NCI-H2196 (cell line): Measurements from ENCODE around the gene ANGPTL7.
"Not testable (repeated sequence)": the region's sequence is repeated elsewhere in the genome, so short reads cannot be mapped to it uniquely, and the experiment has no call there.

Experiments used
- DNase-seq: peaks from one replicate; lab custom pipeline; 2025; ENCODE audit not compliant: unreplicated experiment; lab: John Stamatoyannopoulos, UW

Gene ANGPTL7

GRCh38 chr1:11188858-11189451 lies at the start of gene ANGPTL7:
Gene ANGPTL7 (plus strand): TSS chr1:11189355. CDS start chr1:11189580, 225 bp downstream.
- DNase-seq: no peak

GRCh38 chr1:11142618-11143391 lies 46.4 kb upstream of the ANGPTL7 start:
- no peak for DNase-seq

GRCh38 chr1:11143401-11143800 lies 45.8 kb upstream of the ANGPTL7 start:
- DNase-seq: no peak

GRCh38 chr1:11143907-11144306 lies 45.2 kb upstream of the ANGPTL7 start:
- no peak for DNase-seq

- no peak for DNase-seq
Measured at GRCh38 chr1:11144570-11145256, 44.4 kb upstream of the ANGPTL7 start.

GRCh38 chr1:11145741-11146140 lies 43.4 kb upstream of the ANGPTL7 start:
- no peak for DNase-seq

- no peak for DNase-seq
Measured at GRCh38 chr1:11147197-11147770, 41.9 kb upstream of the ANGPTL7 start.

- DNase-seq: no peak
Measured at GRCh38 chr1:11150326-11150725, 38.8 kb upstream of the ANGPTL7 start.

- no peak for DNase-seq
Measured at GRCh38 chr1:11151114-11151513, 38.0 kb upstream of the ANGPTL7 start.

- DNase-seq: no peak
Measured at GRCh38 chr1:11151826-11152612, 37.1 kb upstream of the ANGPTL7 start.

- DNase-seq: no peak
Measured at GRCh38 chr1:11152755-11153154, 36.4 kb upstream of the ANGPTL7 start.

GRCh38 chr1:11153184-11153583 lies 36.0 kb upstream of the ANGPTL7 start:
- no peak for DNase-seq

GRCh38 chr1:11156441-11156840 lies 32.7 kb upstream of the ANGPTL7 start:
- peak; percentile 41 for DNase-seq

- no peak for DNase-seq
Measured at GRCh38 chr1:11156963-11157362, 32.2 kb upstream of the ANGPTL7 start.

GRCh38 chr1:11157394-11157793 lies 31.8 kb upstream of the ANGPTL7 start:
- peak; percentile 61 for DNase-seq

GRCh38 chr1:11157867-11158266 lies 31.3 kb upstream of the ANGPTL7 start:
- peak; percentile 80 for DNase-seq

GRCh38 chr1:11158291-11158690 lies 30.9 kb upstream of the ANGPTL7 start:
- no peak for DNase-seq

- DNase-seq: no peak
Measured at GRCh38 chr1:11158720-11159321, 30.3 kb upstream of the ANGPTL7 start.

- DNase-seq: not testable (repeated sequence)
Measured at GRCh38 chr1:11162752-11163151, 26.4 kb upstream of the ANGPTL7 start.

GRCh38 chr1:11166744-11167143 lies 22.4 kb upstream of the ANGPTL7 start:
- not testable (repeated sequence) for DNase-seq
